Cardiac fibroblast (primary cell): ENCODE data around the gene CAT.

Experiments used
- DNase-seq, 2 donors: peaks; one replicate each; pipeline versions ENCODE4 v3.0.0 to v3.0.0-alpha.2; 2010; ENCODE audit warnings: low read depth in 2 of 2
- H3K4me3 ChIP-seq, 2 donors: replicated peaks in 1 of 2; 1 replicate in 1 of 2; 2 replicates in 1 of 2; pipeline ENCODE4 v1.5.1; 2011; ENCODE audit warnings: low read depth in 2 of 2, low read length in 2 of 2, mild to moderate bottlenecking in 2 of 2, moderate library complexity in 1 of 2
- TF ChIP-seq, protein P1 (sequence below): IDR thresholded peaks from one replicate; pipeline ENCODE4 v1.5.1; 2011; ENCODE audit warnings: low read depth, mild to moderate bottlenecking, low read length, inconsistent platforms

CAT gene

DNA sequence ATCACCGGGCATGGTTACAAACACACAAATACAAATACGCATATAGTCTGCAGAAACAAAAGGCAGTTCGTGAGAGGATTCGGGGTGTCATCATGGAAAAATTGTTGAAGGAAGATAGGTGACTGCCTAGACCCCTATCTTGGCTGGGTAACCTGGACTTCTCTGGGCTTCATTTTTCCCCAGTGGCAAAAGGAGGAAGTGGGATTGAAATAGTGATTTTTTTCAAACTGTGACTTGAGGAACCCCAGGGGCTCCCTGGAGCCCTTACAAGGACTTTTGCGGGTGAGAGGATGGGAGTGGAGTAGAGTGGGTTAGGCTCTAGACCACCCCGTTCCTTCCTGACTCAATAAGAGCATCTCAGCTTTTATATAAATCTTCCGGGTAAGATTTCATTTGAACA lies 75.9 kb downstream of the CAT start:
- no peak for DNase-seq
- H3K4me3 ChIP-seq: no peak overlapping the region
- TF ChIP-seq, protein P1, sequence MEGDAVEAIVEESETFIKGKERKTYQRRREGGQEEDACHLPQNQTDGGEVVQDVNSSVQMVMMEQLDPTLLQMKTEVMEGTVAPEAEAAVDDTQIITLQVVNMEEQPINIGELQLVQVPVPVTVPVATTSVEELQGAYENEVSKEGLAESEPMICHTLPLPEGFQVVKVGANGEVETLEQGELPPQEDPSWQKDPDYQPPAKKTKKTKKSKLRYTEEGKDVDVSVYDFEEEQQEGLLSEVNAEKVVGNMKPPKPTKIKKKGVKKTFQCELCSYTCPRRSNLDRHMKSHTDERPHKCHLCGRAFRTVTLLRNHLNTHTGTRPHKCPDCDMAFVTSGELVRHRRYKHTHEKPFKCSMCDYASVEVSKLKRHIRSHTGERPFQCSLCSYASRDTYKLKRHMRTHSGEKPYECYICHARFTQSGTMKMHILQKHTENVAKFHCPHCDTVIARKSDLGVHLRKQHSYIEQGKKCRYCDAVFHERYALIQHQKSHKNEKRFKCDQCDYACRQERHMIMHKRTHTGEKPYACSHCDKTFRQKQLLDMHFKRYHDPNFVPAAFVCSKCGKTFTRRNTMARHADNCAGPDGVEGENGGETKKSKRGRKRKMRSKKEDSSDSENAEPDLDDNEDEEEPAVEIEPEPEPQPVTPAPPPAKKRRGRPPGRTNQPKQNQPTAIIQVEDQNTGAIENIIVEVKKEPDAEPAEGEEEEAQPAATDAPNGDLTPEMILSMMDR: no peak

DNA sequence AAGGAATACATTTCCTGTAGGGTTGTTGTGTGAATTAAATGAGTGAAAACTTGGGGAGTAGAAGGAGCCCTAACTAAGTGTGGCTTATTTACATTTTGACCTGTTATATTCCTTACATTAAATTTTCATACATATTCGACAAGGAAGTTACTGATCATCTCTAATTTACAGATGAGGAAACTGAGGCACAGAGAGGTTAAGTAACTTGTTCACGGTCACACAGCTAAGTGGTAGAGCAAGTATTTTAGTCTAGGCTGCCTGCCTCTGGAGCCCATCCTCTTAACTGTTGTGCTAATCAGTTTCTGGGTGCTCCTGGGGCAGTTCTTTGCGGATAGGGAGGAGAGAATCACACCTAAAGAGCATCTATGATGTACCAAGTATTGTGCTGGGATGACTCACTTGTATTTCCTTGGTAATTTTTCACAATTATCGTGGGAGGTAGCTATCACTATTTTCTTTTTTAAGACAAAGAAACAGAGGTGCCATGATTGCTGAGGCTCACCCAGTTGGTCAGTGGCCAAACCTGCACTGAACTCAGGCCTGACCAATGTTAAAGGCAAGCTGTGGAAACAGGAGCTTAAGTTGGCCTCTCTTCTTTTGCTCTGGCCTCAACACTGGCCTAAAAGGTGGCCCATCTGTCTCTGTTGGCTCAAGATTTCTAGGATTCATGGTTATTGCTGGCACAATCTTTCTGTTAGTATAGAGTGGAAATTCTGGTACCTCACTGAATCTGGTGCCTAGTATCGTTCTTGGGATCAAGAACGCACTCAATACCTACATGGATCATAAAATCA lies 77.7 kb downstream of the CAT start:
- TF ChIP-seq, protein P1: no peak
- no peak overlapping the region for H3K4me3 ChIP-seq
- no peak for DNase-seq

DNA sequence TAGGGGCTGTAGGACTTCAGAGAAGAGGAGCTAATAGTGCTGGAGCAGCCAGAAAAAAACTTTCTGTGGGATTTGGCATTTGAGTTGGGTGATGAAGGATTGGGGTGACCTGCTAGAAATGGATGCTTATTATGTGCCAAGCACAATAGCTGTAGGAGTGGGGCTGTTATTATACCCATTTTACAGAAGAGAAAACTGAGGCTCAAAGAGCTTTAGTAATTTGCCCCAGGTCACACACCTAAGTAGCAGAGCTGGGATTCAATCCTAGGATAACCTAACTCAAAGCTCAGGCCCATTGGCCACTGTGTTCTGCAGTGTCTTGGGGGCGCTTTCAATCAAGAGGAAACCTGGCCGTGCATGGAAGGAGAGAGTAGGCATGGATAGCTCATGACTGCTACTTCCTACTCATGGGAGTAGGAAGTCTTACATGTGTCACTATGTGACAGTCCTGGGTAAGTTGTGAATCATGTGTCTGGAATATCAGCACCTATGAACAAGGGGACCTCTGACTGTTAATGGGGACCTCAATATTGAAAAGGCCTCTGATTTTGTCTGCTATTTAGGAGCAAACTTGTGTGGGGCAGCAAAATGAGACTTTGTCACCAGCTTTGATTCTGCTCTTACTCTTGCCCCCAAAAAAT lies 81.0 kb downstream of the CAT start:
- DNase-seq: no peak
- no peak overlapping the region for H3K4me3 ChIP-seq
- TF ChIP-seq, protein P1: no peak

DNA sequence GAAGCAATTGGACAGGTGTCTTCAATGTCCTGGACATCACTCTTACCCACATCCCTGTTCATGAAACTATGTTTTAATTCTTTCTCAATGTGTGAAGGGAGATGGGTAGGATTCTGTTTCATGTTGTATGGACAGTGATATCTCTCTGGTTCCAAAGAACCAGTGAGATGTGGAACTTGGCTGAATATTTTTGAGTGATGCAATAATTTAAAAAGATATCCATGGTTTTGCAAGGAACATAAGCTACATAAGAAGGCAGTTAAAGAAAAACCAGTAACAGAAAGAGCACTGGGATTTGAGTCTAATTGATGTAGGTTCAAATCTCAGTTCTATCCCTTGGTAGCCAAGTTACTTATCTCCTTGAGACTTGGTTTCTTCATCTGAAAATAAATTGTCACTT lies 82.5 kb downstream of the CAT start:
- TF ChIP-seq, protein P1: no peak
- H3K4me3 ChIP-seq: no peak overlapping the region
- no peak for DNase-seq
